NT2/D1 (cell line): ENCODE results near the gene SETD1B.

Experiments used
- YY1 ChIP-seq: IDR thresholded peaks from 2 replicates; pipeline ENCODE4 v1.6.1; 2011; ENCODE audit not compliant: insufficient read length, insufficient read depth
- ZNF274 ChIP-seq: IDR thresholded peaks from 2 replicates; pipeline ENCODE4 v1.6.1; 2011; ENCODE audit warnings: mild to moderate bottlenecking, low read depth, low read length

DNA sequence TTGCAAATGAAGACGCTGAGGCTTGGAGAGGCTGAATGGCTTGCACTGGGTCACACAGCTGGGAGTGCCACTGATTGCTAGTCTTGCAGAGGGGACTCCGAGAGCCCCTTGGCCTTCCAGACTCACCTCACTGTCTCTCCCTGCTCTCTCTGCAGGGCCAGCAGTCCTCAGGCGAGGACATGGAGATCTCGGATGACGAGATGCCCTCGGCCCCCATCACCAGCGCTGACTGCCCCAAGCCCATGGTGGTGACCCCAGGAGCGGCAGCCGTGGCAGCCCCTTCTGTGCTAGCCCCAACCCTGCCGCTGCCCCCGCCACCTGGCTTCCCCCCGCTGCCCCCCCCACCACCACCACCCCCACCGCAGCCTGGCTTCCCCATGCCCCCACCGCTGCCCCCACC is 10.1 kb downstream of the SETD1B start:
- TF ChIP-seq YY1 (no peak), ZNF274 (no peak)
